SK-N-SH treated with all-trans-retinoic acid at 6 μM for 48 hours (cell line): ENCODE measurements around the gene SMAD4.

Source experiments
- ATAC-seq: fragments of 200-7000 bp; cut with Tn5 transposase; 3 replicates; pipeline ENCODE4 v1.9.1; 2020; ENCODE audit warnings: mild to moderate bottlenecking, moderate library complexity
- ARNTL ChIP-seq: fragments of 450-650 bp; formaldehyde crosslinking; IDR thresholded peaks from 2 replicates; pipeline ENCODE4 v1.5.0; 2020; ENCODE audit warnings: low read depth, mild to moderate bottlenecking, moderate library complexity, borderline replicate concordance
- BACH2 ChIP-seq: fragments of 250-450 bp; sonication (Bioruptor Pico); IDR thresholded peaks from 2 replicates; pipeline ENCODE4 v1.9.0; 2021; ENCODE audit warnings: mild to moderate bottlenecking, borderline replicate concordance
- CSDC2 ChIP-seq: fragments of 250-450 bp; sonication (Bioruptor Pico); IDR thresholded peaks from 2 replicates; pipeline ENCODE4 v1.5.0; 2020; ENCODE audit warnings: mild to moderate bottlenecking, moderate library complexity
- CSRNP3 ChIP-seq: fragments of 250-450 bp; sonication (Bioruptor Pico); IDR thresholded peaks from 2 replicates; pipeline ENCODE4 v1.5.1; 2021; ENCODE audit warnings: mild to moderate bottlenecking, moderate library complexity
- ESRRG ChIP-seq: fragments of 250-450 bp; sonication (Bioruptor Pico); IDR thresholded peaks from 2 replicates; pipeline ENCODE4 v1.6.1; 2021; ENCODE audit warnings: mild to moderate bottlenecking
- GLIS3 ChIP-seq: fragments of 250-450 bp; sonication (Bioruptor Pico); IDR thresholded peaks from 2 replicates; pipeline ENCODE4 v1.5.0; 2020; ENCODE audit warnings: mild to moderate bottlenecking, moderate library complexity
- ISL1 ChIP-seq: fragments of 250-450 bp; sonication (Bioruptor Pico); IDR thresholded peaks from 2 replicates; pipeline ENCODE4 v2.1.2; 2022; ENCODE audit warnings: mild to moderate bottlenecking, moderate library complexity
- OSR1 ChIP-seq: fragments of 250-450 bp; sonication (Bioruptor Pico); IDR thresholded peaks from 2 replicates; pipeline ENCODE4 v1.8.0; 2022; ENCODE audit warnings: moderate library complexity, mild to moderate bottlenecking, inconsistent platforms
- POU6F1 ChIP-seq: fragments of 250-450 bp; sonication (Bioruptor Pico); IDR thresholded peaks from 2 replicates; pipeline ENCODE4 v1.8.0; 2021; ENCODE audit warnings: low read depth, mild to moderate bottlenecking, moderate library complexity, borderline replicate concordance
- PPARA ChIP-seq: fragments of 250-450 bp; sonication (Bioruptor Pico); IDR thresholded peaks from 2 replicates; pipeline ENCODE4 v1.5.0; 2020; ENCODE audit warnings: mild to moderate bottlenecking, borderline replicate concordance
- RARB ChIP-seq: fragments of 250-450 bp; sonication (Bioruptor Pico); IDR thresholded peaks from 2 replicates; pipeline ENCODE4 v1.8.0; 2021; ENCODE audit warnings: mild to moderate bottlenecking, moderate library complexity
- SNAI2 ChIP-seq: fragments of 250-450 bp; sonication (Bioruptor Pico); IDR thresholded peaks from 2 replicates; pipeline ENCODE4 v1.5.0; 2020; ENCODE audit warnings: mild to moderate bottlenecking, moderate library complexity
- TCF4 ChIP-seq: fragments of 250-450 bp; sonication (Bioruptor Pico); IDR thresholded peaks from 2 replicates; pipeline ENCODE4 v1.8.0; 2021; ENCODE audit warnings: mild to moderate bottlenecking, moderate library complexity, borderline replicate concordance
- TOX ChIP-seq: fragments of 250-450 bp; sonication (Bioruptor Pico); IDR thresholded peaks from 2 replicates; pipeline ENCODE4 v1.8.0; 2021; ENCODE audit warnings: mild to moderate bottlenecking, moderate library complexity, borderline replicate concordance
- ZC3H10 ChIP-seq: fragments of 250-450 bp; sonication (Bioruptor Pico); IDR thresholded peaks from 2 replicates; pipeline ENCODE4 v1.5.1; 2021; ENCODE audit warnings: mild to moderate bottlenecking, moderate library complexity
- ZFP3 ChIP-seq: fragments of 250-450 bp; sonication (Bioruptor Pico); IDR thresholded peaks from 2 replicates; pipeline ENCODE4 v1.5.0; 2020; ENCODE audit warnings: mild to moderate bottlenecking, moderate library complexity
- ZFP30 ChIP-seq: fragments of 450-650 bp; formaldehyde crosslinking; IDR thresholded peaks from 2 replicates; pipeline ENCODE4 v1.5.0; 2022; ENCODE audit warnings: mild to moderate bottlenecking, moderate library complexity
- ZNF565 ChIP-seq: fragments of 450-650 bp; formaldehyde crosslinking; conservative IDR thresholded peaks from 2 replicates; pipeline ENCODE4 v1.5.0; 2020; ENCODE audit warnings: low read depth, mild to moderate bottlenecking, moderate library complexity
- ZNF70 ChIP-seq: fragments of 450-650 bp; formaldehyde crosslinking; IDR thresholded peaks from 2 replicates; pipeline ENCODE4 v1.5.0; 2020; ENCODE audit warnings: mild to moderate bottlenecking, moderate library complexity
- ZNF8 ChIP-seq: fragments of 450-650 bp; formaldehyde crosslinking; IDR thresholded peaks from 2 replicates; pipeline ENCODE4 v1.5.0; 2020; ENCODE audit warnings: mild to moderate bottlenecking, moderate library complexity
- TF ChIP-seq, protein P1 (sequence below): fragments of 250-450 bp; sonication (Bioruptor Pico); IDR thresholded peaks from 2 replicates; pipeline ENCODE4 v1.8.0; 2020; ENCODE audit warnings: mild to moderate bottlenecking, moderate library complexity, borderline replicate concordance
- TF ChIP-seq, protein P2 (sequence below): fragments of 250-450 bp; sonication (Bioruptor Pico); IDR thresholded peaks from 2 replicates; pipeline ENCODE4 v1.5.0; 2020; ENCODE audit warnings: mild to moderate bottlenecking, moderate library complexity
- TF ChIP-seq, protein P3 (sequence below): fragments of 250-450 bp; sonication (Bioruptor Pico); IDR thresholded peaks from 2 replicates; pipeline ENCODE4 v1.5.1; 2020; ENCODE audit warnings: low read depth, mild to moderate bottlenecking, moderate library complexity

Gene SMAD4

DNA sequence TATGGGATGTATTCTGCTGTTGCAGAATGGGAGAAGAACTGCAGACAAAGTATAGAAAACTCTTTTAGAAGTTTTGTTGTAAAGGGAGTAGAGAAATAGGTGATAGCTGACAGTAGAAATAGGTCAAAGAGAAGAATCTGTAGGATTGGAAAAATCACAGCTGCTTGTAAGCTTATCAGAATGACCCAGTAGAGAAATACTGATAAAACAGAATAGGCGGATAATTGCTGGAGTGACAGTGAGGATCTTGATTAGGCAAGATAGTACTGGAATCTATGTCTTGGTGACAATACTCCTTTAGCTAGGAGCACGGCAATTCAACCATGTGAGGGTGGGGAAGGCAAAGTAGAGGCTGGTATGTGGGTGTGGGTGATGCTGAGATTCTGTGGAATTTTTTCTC, 4.5 kb upstream of the SMAD4 start:
- ATAC-seq: no peak
- no peak for TF ChIP-seq PPARA (CRISPR knock-in tag)
- TF ChIP-seq ZNF70 (CRISPR knock-in tag): no peak
- TF ChIP-seq CSDC2 (CRISPR knock-in tag): no peak
- TF ChIP-seq ZFP3 (CRISPR knock-in tag): no peak
- no peak for TF ChIP-seq GLIS3 (CRISPR knock-in tag)
- no peak for TF ChIP-seq ISL1 (CRISPR knock-in tag)
- no peak for TF ChIP-seq TCF4 (CRISPR knock-in tag)
- TF ChIP-seq ARNTL (CRISPR knock-in tag): no peak
- TF ChIP-seq OSR1 (CRISPR knock-in tag): no peak
- TF ChIP-seq ZNF565 (CRISPR knock-in tag): no peak
- TF ChIP-seq ZNF8 (CRISPR knock-in tag): no peak
- TF ChIP-seq, all 23 proteins: peak for 0

- ATAC-seq: no peak
- TF ChIP-seq CSDC2 (CRISPR knock-in tag): no peak
- TF ChIP-seq, protein P1, sequence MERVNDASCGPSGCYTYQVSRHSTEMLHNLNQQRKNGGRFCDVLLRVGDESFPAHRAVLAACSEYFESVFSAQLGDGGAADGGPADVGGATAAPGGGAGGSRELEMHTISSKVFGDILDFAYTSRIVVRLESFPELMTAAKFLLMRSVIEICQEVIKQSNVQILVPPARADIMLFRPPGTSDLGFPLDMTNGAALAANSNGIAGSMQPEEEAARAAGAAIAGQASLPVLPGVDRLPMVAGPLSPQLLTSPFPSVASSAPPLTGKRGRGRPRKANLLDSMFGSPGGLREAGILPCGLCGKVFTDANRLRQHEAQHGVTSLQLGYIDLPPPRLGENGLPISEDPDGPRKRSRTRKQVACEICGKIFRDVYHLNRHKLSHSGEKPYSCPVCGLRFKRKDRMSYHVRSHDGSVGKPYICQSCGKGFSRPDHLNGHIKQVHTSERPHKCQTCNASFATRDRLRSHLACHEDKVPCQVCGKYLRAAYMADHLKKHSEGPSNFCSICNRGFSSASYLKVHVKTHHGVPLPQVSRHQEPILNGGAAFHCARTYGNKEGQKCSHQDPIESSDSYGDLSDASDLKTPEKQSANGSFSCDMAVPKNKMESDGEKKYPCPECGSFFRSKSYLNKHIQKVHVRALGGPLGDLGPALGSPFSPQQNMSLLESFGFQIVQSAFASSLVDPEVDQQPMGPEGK: no peak
- no peak for TF ChIP-seq ESRRG (CRISPR knock-in tag)
- no peak for TF ChIP-seq TCF4 (CRISPR knock-in tag)
- no peak for TF ChIP-seq OSR1 (CRISPR knock-in tag)
- TF ChIP-seq, protein P2, sequence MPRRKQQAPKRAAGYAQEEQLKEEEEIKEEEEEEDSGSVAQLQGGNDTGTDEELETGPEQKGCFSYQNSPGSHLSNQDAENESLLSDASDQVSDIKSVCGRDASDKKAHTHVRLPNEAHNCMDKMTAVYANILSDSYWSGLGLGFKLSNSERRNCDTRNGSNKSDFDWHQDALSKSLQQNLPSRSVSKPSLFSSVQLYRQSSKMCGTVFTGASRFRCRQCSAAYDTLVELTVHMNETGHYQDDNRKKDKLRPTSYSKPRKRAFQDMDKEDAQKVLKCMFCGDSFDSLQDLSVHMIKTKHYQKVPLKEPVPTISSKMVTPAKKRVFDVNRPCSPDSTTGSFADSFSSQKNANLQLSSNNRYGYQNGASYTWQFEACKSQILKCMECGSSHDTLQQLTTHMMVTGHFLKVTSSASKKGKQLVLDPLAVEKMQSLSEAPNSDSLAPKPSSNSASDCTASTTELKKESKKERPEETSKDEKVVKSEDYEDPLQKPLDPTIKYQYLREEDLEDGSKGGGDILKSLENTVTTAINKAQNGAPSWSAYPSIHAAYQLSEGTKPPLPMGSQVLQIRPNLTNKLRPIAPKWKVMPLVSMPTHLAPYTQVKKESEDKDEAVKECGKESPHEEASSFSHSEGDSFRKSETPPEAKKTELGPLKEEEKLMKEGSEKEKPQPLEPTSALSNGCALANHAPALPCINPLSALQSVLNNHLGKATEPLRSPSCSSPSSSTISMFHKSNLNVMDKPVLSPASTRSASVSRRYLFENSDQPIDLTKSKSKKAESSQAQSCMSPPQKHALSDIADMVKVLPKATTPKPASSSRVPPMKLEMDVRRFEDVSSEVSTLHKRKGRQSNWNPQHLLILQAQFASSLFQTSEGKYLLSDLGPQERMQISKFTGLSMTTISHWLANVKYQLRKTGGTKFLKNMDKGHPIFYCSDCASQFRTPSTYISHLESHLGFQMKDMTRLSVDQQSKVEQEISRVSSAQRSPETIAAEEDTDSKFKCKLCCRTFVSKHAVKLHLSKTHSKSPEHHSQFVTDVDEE (CRISPR knock-in tag): no peak
- TF ChIP-seq ZNF70 (CRISPR knock-in tag): no peak
- TF ChIP-seq, protein P3, sequence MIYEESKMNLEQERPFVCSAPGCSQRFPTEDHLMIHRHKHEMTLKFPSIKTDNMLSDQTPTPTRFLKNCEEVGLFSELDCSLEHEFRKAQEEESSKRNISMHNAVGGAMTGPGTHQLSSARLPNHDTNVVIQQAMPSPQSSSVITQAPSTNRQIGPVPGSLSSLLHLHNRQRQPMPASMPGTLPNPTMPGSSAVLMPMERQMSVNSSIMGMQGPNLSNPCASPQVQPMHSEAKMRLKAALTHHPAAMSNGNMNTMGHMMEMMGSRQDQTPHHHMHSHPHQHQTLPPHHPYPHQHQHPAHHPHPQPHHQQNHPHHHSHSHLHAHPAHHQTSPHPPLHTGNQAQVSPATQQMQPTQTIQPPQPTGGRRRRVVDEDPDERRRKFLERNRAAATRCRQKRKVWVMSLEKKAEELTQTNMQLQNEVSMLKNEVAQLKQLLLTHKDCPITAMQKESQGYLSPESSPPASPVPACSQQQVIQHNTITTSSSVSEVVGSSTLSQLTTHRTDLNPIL (CRISPR knock-in tag): no peak
- TF ChIP-seq ARNTL (CRISPR knock-in tag): no peak
- TF ChIP-seq ZNF565 (CRISPR knock-in tag): no peak
- TF ChIP-seq SNAI2: no peak
- no peak for TF ChIP-seq PPARA (CRISPR knock-in tag)
- no peak for TF ChIP-seq ZFP30 (CRISPR knock-in tag)
- TF ChIP-seq ISL1 (CRISPR knock-in tag): no peak
- no peak for TF ChIP-seq BACH2
- no peak for TF ChIP-seq RARB
- no peak for TF ChIP-seq TOX (CRISPR knock-in tag)
- TF ChIP-seq POU6F1 (CRISPR knock-in tag): no peak
- TF ChIP-seq CSRNP3 (CRISPR knock-in tag): no peak
- TF ChIP-seq ZC3H10 (CRISPR knock-in tag): no peak
- TF ChIP-seq, all 23 proteins: peak for 0
Observed at GRCh38 chr18:51028201-51028805, 1.7 kb upstream of the SMAD4 start.
